ENCODE results near the gene CT45A6.
"Not testable (repeated sequence)": the region's sequence is repeated elsewhere in the genome, so short reads cannot be mapped to it uniquely, and the experiment has no call there.

The CT45A6 gene, protein sequence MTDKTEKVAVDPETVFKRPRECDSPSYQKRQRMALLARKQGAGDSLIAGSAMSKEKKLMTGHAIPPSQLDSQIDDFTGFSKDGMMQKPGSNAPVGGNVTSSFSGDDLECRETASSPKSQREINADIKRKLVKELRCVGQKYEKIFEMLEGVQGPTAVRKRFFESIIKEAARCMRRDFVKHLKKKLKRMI

DNA sequence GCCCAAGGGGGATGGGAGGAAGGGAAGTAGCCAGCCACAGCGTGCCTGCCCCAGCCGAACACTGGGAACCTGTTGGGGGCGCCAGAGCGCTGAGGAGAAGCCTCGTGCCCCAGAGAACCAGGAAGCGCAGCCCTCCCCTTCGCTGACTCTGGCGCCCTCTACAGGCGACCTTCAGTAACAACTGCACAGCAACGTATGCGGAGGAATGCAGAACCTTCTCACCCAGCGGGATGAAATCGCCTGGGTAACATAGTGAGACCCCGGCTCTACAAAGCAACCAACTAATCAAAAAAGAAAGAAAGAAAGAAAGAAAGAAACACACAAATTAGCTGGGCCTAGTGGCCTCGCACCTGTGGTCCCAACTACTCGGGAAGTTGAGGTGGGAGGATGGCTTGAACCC lies at the start of gene CT45A6:
Gene CT45A6, minus strand, starts transcription at position 101 of the 400 bp plus-strand sequence. CDS start 3,794 bp downstream, outside the sequence.
- not testable (repeated sequence) for DNase-seq (ENCODE audit: low read depth)

DNA sequence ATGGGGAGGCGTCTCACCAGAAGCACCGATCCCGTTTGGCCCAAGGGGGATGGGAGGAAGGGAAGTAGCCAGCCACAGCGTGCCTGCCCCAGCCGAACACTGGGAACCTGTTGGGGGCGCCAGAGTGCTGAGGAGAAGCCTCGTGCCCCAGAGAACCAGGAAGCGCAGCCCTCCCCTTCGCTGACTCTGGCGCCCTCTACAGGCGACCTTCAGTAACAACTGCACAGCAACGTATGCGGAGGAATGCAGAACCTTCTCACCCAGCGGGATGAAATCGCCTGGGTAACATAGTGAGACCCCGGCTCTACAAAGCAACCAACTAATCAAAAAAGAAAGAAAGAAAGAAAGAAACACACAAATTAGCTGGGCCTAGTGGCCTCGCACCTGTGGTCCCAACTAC lies 34.6 kb upstream of the CT45A6 start, which contains the start of gene CT45A7:
Gene CT45A7, minus strand, starts transcription at position 101 of the 400 bp plus-strand sequence. CDS start 3,747 bp downstream, outside the sequence.
- DNase-seq (ENCODE audit: low read depth) = not testable (repeated sequence)

GRCh38 chrX:135819912-135820311 lies 17.3 kb upstream of the CT45A6 start, which contains the start of gene CT45A2:
Gene CT45A2 (minus strand): TSS chrX:135820012. CDS start chrX:135816265, 3,747 bp downstream.
- DNase-seq (ENCODE audit: low read depth) = not testable (repeated sequence)

- not testable (repeated sequence) for DNase-seq (ENCODE audit: low read depth)
These were observed 17.2 kb downstream of the CT45A6 start, which contains the start of gene CT45A5 for GRCh38 chrX:135785403-135785802. Gene CT45A5 (minus strand): TSS chrX:135785503. CDS start chrX:135781729, 3,774 bp downstream.

GRCh38 chrX:135768091-135768490 lies 34.5 kb downstream of the CT45A6 start, which contains the start of gene CT45A3:
Gene CT45A3 (minus strand): TSS chrX:135768191. CDS start chrX:135764444, 3,747 bp downstream.
- not testable (repeated sequence) for DNase-seq (ENCODE audit: low read depth)

DNA sequence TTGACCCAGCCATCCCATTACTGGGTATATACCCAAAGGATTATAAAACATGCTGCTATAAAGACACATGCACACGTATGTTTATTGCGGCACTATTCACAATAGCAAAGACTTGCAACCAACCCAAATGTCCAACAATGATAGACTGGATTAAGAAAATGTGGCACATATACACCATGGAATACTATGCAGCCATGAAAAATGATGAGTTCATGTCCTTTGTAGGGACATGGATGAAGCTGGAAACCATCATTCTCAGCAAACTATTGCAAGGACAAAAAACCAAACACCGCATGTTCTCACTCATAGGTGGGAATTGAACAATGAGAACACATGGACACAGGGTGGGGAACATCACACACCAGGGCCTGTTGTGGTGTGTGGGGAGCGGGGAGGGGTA lies 57.8 kb downstream of the CT45A6 start:
- not testable (repeated sequence) for DNase-seq (ENCODE audit: low read depth)

All from activated T-cell treated with anti-CD3 and anti-CD28 coated beads for 24 hours (primary cell).